CMK (cell line): ENCODE results near the gene DENND4B.
A peak's percentile ranks its signal among the peaks of the same experiment; 100 is the strongest.

Source experiments
- DNase-seq: peaks from one replicate; pipeline ENCODE4 v3.0.0-alpha.2; 2010; ENCODE audit warnings: low read depth

Gene DENND4B

GRCh38 chr1:153883223-153883622 is 63.3 kb downstream of the DENND4B start:
- DNase-seq: peak; percentile 32

GRCh38 chr1:153882296-153882912 is 64.1 kb downstream of the DENND4B start:
- DNase-seq: no peak

GRCh38 chr1:153881751-153882150 is 64.8 kb downstream of the DENND4B start:
- DNase-seq: no peak

GRCh38 chr1:153880962-153881361 is 65.6 kb downstream of the DENND4B start:
- DNase-seq: no peak

- no peak for DNase-seq
These were observed 66.5 kb downstream of the DENND4B start for GRCh38 chr1:153880024-153880423.
